Activated naive CD8-positive, alpha-beta T cell (primary cell): ENCODE measurements around the gene TAAR2.
"Not testable (repeated sequence)": the region's sequence is repeated elsewhere in the genome, so short reads cannot be mapped to it uniquely, and the experiment has no call there.

Experiments
- H3K27ac Mint-ChIP-seq: one replicate; pipeline ENCODE4 v1.8.0; 2021; ENCODE audit warnings: mixed read lengths
- H3K27me3 Mint-ChIP-seq: one replicate; pipeline ENCODE4 v1.8.0; 2021; ENCODE audit warnings: mixed read lengths
- H3K36me3 Mint-ChIP-seq: one replicate; pipeline ENCODE4 v1.8.0; 2021; ENCODE audit warnings: mixed read lengths
- H3K4me1 Mint-ChIP-seq: one replicate; pipeline ENCODE4 v1.8.0; 2021; ENCODE audit warnings: low read depth, mixed read lengths
- H3K4me3 Mint-ChIP-seq: one replicate; pipeline ENCODE4 v1.8.0; 2021; ENCODE audit warnings: mild to moderate bottlenecking, mixed read lengths
- H3K9me3 Mint-ChIP-seq: one replicate; pipeline ENCODE4 v1.8.0; 2021; ENCODE audit warnings: low read depth, mixed read lengths

TAAR2 gene, protein sequence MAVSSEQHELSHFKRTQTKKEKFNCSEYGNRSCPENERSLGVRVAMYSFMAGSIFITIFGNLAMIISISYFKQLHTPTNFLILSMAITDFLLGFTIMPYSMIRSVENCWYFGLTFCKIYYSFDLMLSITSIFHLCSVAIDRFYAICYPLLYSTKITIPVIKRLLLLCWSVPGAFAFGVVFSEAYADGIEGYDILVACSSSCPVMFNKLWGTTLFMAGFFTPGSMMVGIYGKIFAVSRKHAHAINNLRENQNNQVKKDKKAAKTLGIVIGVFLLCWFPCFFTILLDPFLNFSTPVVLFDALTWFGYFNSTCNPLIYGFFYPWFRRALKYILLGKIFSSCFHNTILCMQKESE

DNA sequence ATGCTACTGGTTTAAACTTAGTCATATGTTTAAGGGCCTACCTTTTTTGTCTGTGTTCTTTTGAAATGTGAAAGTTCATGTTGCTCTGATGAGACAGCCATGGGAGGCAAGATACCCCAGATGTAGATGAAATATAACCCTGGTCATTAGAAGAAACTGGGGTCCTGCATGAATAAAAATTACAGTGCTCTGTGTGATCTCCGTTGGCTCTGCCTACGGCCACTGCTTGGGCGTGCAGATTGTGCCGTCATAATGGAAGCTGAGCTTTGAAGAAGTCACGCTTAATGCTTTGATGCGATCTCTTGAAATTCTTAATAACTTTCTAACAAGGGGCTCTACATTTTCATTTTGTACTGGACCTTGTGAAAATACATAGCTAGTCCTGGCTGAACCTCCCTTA, at the start of gene TAAR2:
TAAR2 (minus strand) TSS at position 101 of the 400 bp plus-strand sequence; CDS start at position 101, 0 bp downstream.
- no peaks in the 10 kb centered on the region for H3K36me3 Mint-ChIP-seq

DNA sequence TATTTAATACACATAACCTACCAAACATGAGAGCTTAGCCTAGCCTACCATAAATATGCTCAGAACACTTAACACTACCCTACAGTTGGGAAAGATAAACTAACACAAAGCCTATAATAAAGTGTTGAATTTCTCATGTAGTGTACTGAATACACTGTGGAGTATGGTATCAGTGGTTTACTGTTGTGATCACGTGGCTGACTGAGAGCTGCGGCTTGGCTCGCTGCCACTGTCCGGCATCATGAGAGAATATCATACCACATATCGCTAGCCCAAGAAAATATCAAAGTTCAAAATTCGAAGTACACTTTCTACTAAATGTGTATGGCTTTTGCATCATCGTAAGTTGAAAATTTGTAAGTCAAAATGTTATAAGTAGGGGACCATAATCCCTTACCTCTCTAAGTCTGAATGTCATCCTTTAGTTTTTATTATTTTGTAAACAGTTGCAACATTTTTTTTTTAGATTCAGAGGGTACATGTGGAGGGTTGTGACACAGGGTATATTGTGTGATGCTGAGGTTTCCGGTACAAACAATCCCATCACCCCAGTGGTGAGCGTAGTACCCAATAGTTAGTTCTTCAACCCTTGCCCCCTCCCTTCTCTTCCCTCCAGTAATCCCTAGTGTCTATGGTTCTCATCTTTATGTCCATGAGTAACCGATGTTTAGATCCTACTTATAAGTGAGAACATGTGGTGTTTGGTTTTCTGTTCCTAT, 49.5 kb upstream of the TAAR2 start:
- no peak overlapping the region for H3K4me3 Mint-ChIP-seq
- no peaks in the 10 kb centered on the region for H3K9me3 Mint-ChIP-seq
- H3K27me3 Mint-ChIP-seq, result peaks cover 10% of the 10 kb centered on the region
- H3K4me1 Mint-ChIP-seq, result peaks cover 2% of the 10 kb centered on the region
- H3K27ac Mint-ChIP-seq, result no peak overlapping the region
- no peaks in the 10 kb centered on the region for H3K36me3 Mint-ChIP-seq

More for the DNA sequence above, at the start of gene TAAR2:
- H3K27me3 Mint-ChIP-seq, result peaks cover 10% of the 10 kb centered on the region
- no peak within 1 kb of the TSS for H3K4me3 Mint-ChIP-seq
- H3K9me3 Mint-ChIP-seq, result no peaks in the 10 kb centered on the region
- no peak within 1 kb of the TSS for H3K27ac Mint-ChIP-seq
- no peaks in the 10 kb centered on the region for H3K4me1 Mint-ChIP-seq

DNA sequence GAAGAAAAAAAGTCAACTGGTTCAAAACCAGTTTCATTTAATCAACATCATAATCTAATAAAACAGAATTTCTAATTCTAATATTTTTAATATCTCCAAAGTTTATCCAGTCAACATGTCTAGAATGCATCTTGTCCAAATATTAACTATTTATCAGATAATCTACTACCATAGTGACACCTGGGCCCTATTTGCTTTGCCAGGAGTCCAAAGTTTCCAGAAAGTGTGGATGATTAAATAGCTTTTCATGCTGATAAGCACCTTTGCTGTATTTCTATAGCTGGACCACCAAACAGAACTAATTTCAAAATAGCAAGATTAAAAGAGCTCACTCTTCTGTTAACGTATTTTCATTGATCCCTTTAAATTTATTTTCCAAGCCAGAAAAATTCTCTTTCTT, 47.2 kb upstream of the TAAR2 start:
- no peaks in the 10 kb centered on the region for H3K9me3 Mint-ChIP-seq
- peaks cover 2% of the 10 kb centered on the region for H3K4me1 Mint-ChIP-seq
- peaks cover 2% of the 10 kb centered on the region for H3K27me3 Mint-ChIP-seq
- H3K4me3 Mint-ChIP-seq, result no peak overlapping the region
- H3K27ac Mint-ChIP-seq, result no peak overlapping the region
- no peaks in the 10 kb centered on the region for H3K36me3 Mint-ChIP-seq

DNA sequence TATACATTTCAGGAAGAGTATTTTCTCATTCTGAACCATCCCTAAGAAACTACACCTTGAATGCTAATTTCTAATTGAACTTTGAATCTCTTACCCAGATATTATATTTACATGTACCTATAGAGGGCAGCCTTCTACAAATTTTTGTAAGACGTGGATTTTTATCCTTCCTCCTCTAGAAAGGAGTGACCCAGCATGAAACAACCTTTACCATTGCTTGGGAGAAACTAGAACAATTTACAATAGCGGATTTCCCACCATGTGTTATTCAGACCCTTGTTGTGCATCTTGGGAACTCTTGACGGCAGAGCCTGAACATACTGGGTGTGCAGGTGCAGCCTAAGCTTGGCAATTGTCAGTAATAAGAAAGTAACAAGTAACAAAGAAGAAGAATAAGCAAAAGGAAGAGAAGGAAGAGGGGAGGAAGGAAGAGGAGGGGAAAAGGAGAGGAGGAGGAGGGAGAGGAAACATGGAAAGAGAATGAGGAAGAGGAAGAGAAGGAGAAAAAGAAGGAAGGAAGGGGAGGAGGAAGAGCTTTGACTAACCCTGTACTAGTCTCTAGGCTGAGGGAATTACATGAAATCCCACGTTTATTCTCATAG, 45.7 kb upstream of the TAAR2 start:
- Mint-ChIP-seq H3K9me3 (no peaks in the 10 kb centered on the region), H3K27ac (no peak overlapping the region), H3K27me3 (peaks cover 2% of the 10 kb centered on the region), H3K4me3 (no peak overlapping the region), H3K36me3 (no peaks in the 10 kb centered on the region), H3K4me1 (peaks cover 2% of the 10 kb centered on the region)

DNA sequence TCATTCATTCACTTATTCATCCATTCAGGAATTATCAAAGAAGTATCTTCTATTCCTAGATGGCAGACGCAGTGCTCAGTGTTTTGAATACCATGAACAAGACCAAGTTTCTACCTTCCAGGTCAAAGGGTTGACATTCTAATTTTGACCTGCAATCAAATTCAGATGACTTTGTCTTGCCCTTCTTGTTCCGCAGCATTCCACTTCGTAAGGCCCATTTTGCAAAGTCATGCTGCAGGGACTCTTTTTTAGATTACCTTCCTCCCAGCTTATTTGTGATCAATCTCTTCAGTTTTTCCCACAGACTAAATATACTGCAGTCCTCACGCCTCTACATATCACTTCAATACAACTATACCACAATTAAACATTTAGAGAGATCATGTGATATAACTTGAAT, 42.0 kb upstream of the TAAR2 start:
- H3K9me3 Mint-ChIP-seq, result no peaks in the 10 kb centered on the region
- no peak overlapping the region for H3K27ac Mint-ChIP-seq
- peaks cover 2% of the 10 kb centered on the region for H3K4me1 Mint-ChIP-seq
- H3K4me3 Mint-ChIP-seq, result no peak overlapping the region
- no peaks in the 10 kb centered on the region for H3K36me3 Mint-ChIP-seq
- H3K27me3 Mint-ChIP-seq, result peaks cover 2% of the 10 kb centered on the region

DNA sequence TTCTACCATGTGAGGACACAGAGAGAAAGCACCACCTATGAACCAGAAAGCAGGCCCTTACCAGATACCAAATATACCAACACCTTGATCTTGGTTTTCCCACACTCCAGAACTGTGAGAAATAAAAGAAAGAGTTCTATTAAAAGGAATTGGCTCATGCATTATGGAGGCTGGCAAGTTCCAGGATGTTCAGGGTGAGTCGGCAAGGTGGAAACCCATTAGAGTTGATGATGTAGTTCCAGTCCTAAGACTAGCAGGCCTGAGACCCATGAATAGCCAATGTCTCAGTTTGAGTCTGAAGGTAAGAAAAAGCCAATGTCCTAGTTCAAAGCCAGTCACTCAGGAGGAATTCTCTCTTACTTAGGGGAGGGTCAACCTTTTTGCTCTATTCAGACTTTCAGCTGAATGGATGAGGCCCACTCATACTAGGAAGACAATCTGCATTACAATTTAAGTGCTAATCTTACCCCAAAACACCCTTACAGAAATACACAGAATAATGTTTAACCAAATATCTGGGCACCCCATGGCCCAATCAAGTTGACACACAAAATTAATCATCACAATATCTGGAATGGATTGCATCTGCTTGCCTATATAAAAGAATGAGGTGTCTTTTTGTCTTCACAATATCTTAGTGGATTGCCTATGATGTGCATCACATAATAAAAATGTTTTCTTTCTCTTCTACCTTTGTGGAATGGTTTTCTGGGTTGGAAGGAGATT, 40.4 kb upstream of the TAAR2 start:
- Mint-ChIP-seq H3K9me3 (no peaks in the 10 kb centered on the region), H3K27me3 (peaks cover 1% of the 10 kb centered on the region), H3K36me3 (no peaks in the 10 kb centered on the region), H3K4me1 (no peaks in the 10 kb centered on the region), H3K4me3 (no peak overlapping the region), H3K27ac (no peak overlapping the region)

DNA sequence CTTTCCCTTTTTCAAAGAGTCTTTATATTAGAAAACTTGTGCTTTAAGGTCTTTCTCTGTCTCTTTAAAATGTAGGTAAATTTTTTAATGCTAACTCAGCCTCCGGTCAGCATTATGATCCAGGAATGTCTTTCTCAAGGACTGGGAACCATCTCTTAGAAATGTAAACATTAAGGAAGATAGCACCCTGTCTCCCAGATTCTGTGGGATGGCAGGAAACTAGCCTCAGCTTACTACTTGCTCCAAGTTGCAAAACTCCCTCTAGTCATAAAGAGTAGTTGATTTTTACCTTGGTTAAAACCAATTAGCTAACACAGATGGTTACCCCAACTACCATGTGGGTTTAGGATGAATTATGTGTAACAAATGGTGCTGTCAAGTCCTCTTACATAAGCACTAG, 39.6 kb upstream of the TAAR2 start:
- Mint-ChIP-seq H3K36me3 (no peaks in the 10 kb centered on the region), H3K4me1 (no peaks in the 10 kb centered on the region), H3K27me3 (no peaks in the 10 kb centered on the region), H3K4me3 (no peak overlapping the region), H3K27ac (no peak overlapping the region), H3K9me3 (no peaks in the 10 kb centered on the region)

DNA sequence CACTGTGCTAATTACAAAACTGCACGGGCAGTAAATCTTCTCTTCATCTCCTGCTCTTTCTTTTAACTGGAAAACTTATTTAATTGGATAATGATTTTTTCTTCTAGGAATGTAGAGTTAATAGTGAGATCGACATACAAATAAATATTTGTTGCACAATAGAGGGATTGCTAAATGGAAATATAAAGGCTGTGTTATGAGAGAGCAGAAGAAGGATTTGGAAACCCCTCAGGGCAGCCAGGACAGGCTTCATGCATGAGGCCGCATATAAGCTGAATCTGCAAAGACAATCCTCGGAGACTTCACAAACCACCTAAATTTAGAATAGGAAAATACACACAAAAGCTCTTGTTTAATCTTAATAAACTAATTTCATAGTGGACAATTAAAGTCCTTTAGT, 37.8 kb upstream of the TAAR2 start:
- peaks cover 3% of the 10 kb centered on the region for H3K4me1 Mint-ChIP-seq
- no peak overlapping the region for H3K4me3 Mint-ChIP-seq
- H3K27me3 Mint-ChIP-seq, result no peaks in the 10 kb centered on the region
- H3K27ac Mint-ChIP-seq, result no peak overlapping the region
- no peaks in the 10 kb centered on the region for H3K9me3 Mint-ChIP-seq
- H3K36me3 Mint-ChIP-seq, result no peaks in the 10 kb centered on the region

DNA sequence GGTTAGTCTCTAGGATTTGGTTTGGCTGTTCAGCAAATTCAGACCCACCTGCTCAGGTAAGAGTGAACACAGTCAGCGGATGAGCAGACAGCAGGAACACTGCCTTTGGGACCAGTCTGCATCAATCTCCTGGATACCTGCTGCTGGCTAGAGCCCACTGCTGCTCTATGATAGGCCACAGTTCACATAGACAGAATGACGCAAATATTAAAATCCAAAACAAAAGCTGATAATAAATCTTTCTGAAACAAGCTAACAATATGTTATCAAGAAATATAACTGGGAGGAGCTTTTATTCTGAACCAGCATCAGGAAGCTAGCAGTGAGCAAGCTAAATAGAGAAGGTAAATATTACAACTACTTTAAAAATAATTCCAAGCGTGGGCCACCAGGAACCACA, 35.0 kb upstream of the TAAR2 start, which contains the start of gene TAAR1:
TAAR1 (minus strand) TSS at position 101 of the 400 bp plus-strand sequence. CDS start 13,179 bp downstream, outside the sequence.
- Mint-ChIP-seq H3K36me3 (no peaks in the 10 kb centered on the region), H3K27ac (no peak within 1 kb of the TSS), H3K4me3 (no peak within 1 kb of the TSS)

DNA sequence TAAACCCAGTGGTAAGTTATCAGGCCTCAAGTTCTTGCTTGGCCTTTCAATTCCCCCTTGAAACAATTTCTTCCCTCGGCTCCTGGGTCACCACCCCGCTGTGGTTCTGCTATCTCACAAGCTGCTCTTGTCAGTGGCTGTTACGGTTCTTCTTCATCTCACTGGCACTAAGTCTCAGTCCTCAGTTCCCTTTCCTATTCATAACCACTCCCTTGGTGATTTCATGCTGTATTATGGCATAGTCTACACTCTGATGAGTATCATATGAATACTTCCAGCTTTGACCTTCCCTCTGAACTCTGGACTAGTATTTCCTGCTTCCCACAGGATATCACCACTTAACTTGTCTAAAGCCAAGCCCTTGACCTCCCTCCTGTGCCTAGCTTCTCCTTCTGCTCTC, 27.0 kb upstream of the TAAR2 start:
- peaks cover 5% of the 10 kb centered on the region for H3K4me1 Mint-ChIP-seq
- H3K4me3 Mint-ChIP-seq, result no peak overlapping the region
- H3K36me3 Mint-ChIP-seq, result no peaks in the 10 kb centered on the region
- no peaks in the 10 kb centered on the region for H3K9me3 Mint-ChIP-seq
- no peaks in the 10 kb centered on the region for H3K27me3 Mint-ChIP-seq
- H3K27ac Mint-ChIP-seq, result no peak overlapping the region

More for the DNA sequence above, 35.0 kb upstream of the TAAR2 start, which contains the start of gene TAAR1:
- Mint-ChIP-seq H3K27me3 (no peaks in the 10 kb centered on the region), H3K4me1 (peaks cover 3% of the 10 kb centered on the region), H3K9me3 (no peaks in the 10 kb centered on the region)

DNA sequence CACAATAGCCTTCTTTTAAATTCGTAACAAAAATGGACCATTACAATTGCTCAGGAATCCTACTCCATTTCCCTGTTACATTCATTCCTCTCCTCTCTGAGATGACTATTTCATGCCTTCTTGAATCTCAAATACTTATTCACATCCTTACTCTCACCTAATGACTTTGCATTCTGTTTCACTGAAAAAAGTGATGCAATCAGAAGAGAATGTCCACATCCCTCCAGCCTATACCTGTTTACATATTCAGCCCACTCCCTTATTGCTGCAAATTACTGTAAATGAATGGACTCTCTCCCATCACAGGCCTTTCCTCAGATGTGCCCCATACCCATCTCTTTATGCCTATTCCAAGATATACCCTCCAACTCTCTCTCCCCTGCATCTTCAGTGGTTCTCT, 26.4 kb upstream of the TAAR2 start:
- H3K9me3 Mint-ChIP-seq, result no peaks in the 10 kb centered on the region
- no peaks in the 10 kb centered on the region for H3K36me3 Mint-ChIP-seq
- H3K4me3 Mint-ChIP-seq, result no peak overlapping the region
- peaks cover 5% of the 10 kb centered on the region for H3K4me1 Mint-ChIP-seq
- H3K27ac Mint-ChIP-seq, result no peak overlapping the region
- H3K27me3 Mint-ChIP-seq, result no peaks in the 10 kb centered on the region

DNA sequence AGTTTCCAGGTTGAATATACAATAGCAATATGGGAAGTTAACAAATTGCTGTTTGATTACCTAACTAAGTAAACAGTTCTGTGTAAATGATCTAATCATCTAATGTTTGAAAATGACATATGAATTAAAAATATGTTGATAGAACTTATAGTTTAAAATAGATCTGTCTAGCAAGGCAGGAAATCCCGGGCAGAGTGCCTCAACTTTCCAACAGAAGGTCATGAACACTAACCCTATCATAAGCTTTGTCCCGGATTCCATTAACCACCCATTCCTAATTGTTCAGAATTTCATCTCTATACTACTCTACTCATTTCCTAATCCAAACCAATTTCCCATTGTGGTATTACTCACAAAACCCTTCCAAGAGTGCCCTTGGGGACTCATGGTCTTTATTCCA, 24.8 kb upstream of the TAAR2 start:
- Mint-ChIP-seq H3K4me1 (peaks cover 5% of the 10 kb centered on the region), H3K36me3 (no peaks in the 10 kb centered on the region), H3K4me3 (no peak overlapping the region), H3K9me3 (no peaks in the 10 kb centered on the region), H3K27me3 (no peaks in the 10 kb centered on the region), H3K27ac (no peak overlapping the region)

DNA sequence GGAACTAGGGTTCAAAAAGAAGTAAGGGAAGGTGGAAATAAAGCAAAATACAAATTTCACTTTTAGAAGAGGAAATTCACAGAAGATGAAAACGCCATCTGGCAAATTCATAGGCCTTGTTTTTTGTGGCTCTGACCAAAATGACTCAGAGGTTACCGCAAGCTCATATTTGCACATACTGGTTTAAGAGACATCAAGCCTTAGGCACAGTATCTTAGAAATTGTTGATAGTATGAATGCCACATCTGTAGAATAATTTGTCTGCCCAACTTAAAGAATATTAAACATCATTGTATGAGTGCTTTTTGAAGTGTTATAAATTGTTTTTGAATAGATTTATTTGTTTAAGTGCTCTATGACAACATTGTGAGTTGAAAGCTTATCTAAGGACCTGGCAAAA, 24.3 kb upstream of the TAAR2 start:
- no peak overlapping the region for H3K27ac Mint-ChIP-seq
- H3K4me3 Mint-ChIP-seq, result no peak overlapping the region
- peaks cover 2% of the 10 kb centered on the region for H3K27me3 Mint-ChIP-seq
- peaks cover 5% of the 10 kb centered on the region for H3K4me1 Mint-ChIP-seq
- H3K9me3 Mint-ChIP-seq, result no peaks in the 10 kb centered on the region
- H3K36me3 Mint-ChIP-seq, result no peaks in the 10 kb centered on the region

DNA sequence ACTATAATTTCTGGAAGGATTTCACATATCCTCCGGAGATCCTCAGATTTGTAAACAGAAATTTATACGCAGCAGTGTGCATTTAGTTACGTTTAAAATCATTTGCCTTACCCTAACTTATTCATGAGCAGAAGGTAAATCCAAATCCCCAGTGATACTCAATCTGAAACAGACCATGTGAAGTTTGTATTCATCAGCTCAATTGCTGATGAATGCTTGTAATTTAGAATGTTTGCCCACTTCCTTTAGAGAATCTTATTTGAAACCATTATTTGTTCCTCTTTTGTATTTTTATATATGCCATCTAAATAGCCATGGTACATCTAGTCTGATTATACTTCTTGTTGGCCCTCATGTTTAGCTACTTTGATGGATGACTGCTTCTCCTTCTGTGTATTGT, 19.5 kb upstream of the TAAR2 start:
- Mint-ChIP-seq H3K4me1 (peaks cover 4% of the 10 kb centered on the region), H3K27ac (no peak overlapping the region), H3K27me3 (peaks cover 4% of the 10 kb centered on the region), H3K9me3 (no peaks in the 10 kb centered on the region), H3K4me3 (no peak overlapping the region), H3K36me3 (no peaks in the 10 kb centered on the region)

DNA sequence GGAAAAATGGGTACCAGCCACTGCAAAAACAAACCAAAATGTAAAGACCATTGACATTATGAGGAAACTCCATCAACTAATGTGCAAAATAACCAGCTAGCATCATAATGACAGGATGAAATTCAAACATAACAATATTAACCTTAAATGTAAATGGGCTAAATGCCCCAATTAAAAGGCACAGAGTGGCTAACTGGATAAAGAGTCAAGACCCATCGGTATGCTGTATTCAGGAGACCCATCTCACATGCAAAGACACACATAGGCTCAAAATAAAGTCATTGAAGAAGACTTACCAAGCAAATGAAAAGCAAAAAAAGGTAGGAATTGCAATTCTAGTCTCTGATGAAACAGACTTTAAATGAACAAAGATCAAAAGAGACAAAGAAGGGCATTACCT, 13.1 kb upstream of the TAAR2 start:
- H3K9me3 Mint-ChIP-seq, H3K36me3 Mint-ChIP-seq, H3K27ac Mint-ChIP-seq, H3K4me3 Mint-ChIP-seq, H3K4me1 Mint-ChIP-seq: not testable (repeated sequence)
- peaks cover 27% of the 10 kb centered on the region for H3K27me3 Mint-ChIP-seq
